ENCODE results near the gene MBOAT1. TPM values are rescaled to one million over a fixed set of nuclear protein-coding genes. Genes with fewer than 3 reads are reported as not detected.

Gene MBOAT1
- polyA plus RNA-seq, 3 donors, result 6.8 to 59.1 (median 8.1) TPM

DNA sequence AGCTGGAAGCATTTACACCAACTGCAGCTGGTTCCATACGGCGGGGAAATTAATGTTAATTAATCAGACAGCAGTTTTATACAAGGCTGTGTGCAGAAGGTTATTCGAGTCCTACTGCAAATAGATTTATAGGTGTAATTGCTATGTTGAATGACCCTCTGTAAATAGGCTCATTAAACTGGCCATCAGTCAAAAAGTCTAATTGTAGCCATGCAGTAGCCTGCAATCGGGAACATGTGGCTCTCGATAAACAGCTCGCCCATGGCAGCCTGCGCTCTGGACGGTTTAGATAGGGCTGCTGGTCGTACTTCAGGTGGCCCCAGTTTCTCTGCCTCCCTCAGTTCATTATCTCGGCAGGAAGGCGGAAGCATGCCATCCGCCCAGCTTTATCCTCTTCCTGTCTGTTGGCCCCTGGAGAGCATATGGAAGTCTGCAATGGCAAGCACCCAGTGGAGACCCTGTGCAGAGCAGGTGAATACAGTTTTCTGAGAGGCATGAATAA, 143.2 kb downstream of the MBOAT1 start:
- H3K4me1 Mint-ChIP-seq, result peaks cover 5% of the 10 kb centered on the region
- Histone ChIP-seq H3K36me3 (replicated peaks in 1 of 2; ENCODE audit: control insufficient read depth in 1 of 2, insufficient read depth in 2 of 2, low read length in 2 of 2) (no peaks in the 10 kb centered on the region), H3K27ac (ENCODE audit: low read depth in 1 of 2, low read length in 2 of 2) (no peak overlapping the region), H3K27me3 (ENCODE audit: control insufficient read depth in 2 of 2, insufficient read depth in 2 of 2, low read length in 2 of 2) (no peaks in the 10 kb centered on the region), H3K4me2 (replicated peaks; ENCODE audit: extremely low read depth, low read length, poor library complexity, severe bottlenecking) (no peak overlapping the region), H3K79me2 (ENCODE audit: insufficient read depth, low read length) (no peaks in the 10 kb centered on the region), H4K20me1 (ENCODE audit: insufficient read depth, low read length) (no peaks in the 10 kb centered on the region), H3K4me3 (replicated peaks in 1 of 3; ENCODE audit: low read depth in 2 of 3, low read length in 3 of 3) (no peak overlapping the region), H2AFZ (ENCODE audit: insufficient read depth, low read depth, low read length, poor library complexity, severe bottlenecking) (no peak overlapping the region), H3K4me1 (ENCODE audit: control insufficient read depth in 1 of 2, insufficient read depth in 2 of 2, low read length in 2 of 2) (no peaks in the 10 kb centered on the region), H3K9me3 (replicated peaks in 1 of 2; ENCODE audit: control insufficient read depth in 1 of 2, insufficient read depth in 1 of 2, low read length in 2 of 2) (peaks cover 0 to 14% of the 10 kb centered on the region in 2 donors), H3K9ac (ENCODE audit: insufficient read depth, low read length, poor library complexity, severe bottlenecking) (no peak overlapping the region)
- H3K9me3 Mint-ChIP-seq, result peaks cover 0 to 14% (median 8%) of the 10 kb centered on the region in 7 donors
- no peaks in the 10 kb centered on the region for H3K36me3 Mint-ChIP-seq
- H3K4me3 Mint-ChIP-seq, result no peak overlapping the region
- no peak for DNase-seq
- WGBS (ENCODE audit: insufficient coverage), result 74% methylated on average over 8 of the region's 12 CpGs
- H3K27ac Mint-ChIP-seq, result no peak overlapping the region
- intact Hi-C loops (cut with micrococcal nuclease), result no loop called here
- peaks cover 4 to 5% (median 4%) of the 10 kb centered on the region in 3 donors for H3K27me3 Mint-ChIP-seq (ENCODE audit: low read depth in 3 of 3)
- TF ChIP-seq, protein P1, sequence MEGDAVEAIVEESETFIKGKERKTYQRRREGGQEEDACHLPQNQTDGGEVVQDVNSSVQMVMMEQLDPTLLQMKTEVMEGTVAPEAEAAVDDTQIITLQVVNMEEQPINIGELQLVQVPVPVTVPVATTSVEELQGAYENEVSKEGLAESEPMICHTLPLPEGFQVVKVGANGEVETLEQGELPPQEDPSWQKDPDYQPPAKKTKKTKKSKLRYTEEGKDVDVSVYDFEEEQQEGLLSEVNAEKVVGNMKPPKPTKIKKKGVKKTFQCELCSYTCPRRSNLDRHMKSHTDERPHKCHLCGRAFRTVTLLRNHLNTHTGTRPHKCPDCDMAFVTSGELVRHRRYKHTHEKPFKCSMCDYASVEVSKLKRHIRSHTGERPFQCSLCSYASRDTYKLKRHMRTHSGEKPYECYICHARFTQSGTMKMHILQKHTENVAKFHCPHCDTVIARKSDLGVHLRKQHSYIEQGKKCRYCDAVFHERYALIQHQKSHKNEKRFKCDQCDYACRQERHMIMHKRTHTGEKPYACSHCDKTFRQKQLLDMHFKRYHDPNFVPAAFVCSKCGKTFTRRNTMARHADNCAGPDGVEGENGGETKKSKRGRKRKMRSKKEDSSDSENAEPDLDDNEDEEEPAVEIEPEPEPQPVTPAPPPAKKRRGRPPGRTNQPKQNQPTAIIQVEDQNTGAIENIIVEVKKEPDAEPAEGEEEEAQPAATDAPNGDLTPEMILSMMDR (IDR thresholded peaks at IDR 0.05), result no peak

GRCh38 chr6:20068421-20068988, 143.8 kb downstream of the MBOAT1 start:
- H3K9me3 Mint-ChIP-seq, result peaks cover 0 to 14% (median 8%) of the 10 kb centered on the region in 7 donors
- DNase-seq, result no peak
- Histone ChIP-seq H2AFZ (ENCODE audit: insufficient read depth, low read depth, low read length, poor library complexity, severe bottlenecking) (no peak overlapping the region), H3K9me3 (replicated peaks in 1 of 2; ENCODE audit: control insufficient read depth in 1 of 2, insufficient read depth in 1 of 2, low read length in 2 of 2) (peaks cover 0 to 14% of the 10 kb centered on the region in 2 donors), H3K36me3 (replicated peaks in 1 of 2; ENCODE audit: control insufficient read depth in 1 of 2, insufficient read depth in 2 of 2, low read length in 2 of 2) (no peaks in the 10 kb centered on the region), H4K20me1 (ENCODE audit: insufficient read depth, low read length) (no peaks in the 10 kb centered on the region), H3K27me3 (ENCODE audit: control insufficient read depth in 2 of 2, insufficient read depth in 2 of 2, low read length in 2 of 2) (no peaks in the 10 kb centered on the region), H3K4me1 (ENCODE audit: control insufficient read depth in 1 of 2, insufficient read depth in 2 of 2, low read length in 2 of 2) (no peaks in the 10 kb centered on the region), H3K9ac (ENCODE audit: insufficient read depth, low read length, poor library complexity, severe bottlenecking) (no peak overlapping the region), H3K4me3 (replicated peaks in 1 of 3; ENCODE audit: low read depth in 2 of 3, low read length in 3 of 3) (no peak overlapping the region), H3K79me2 (ENCODE audit: insufficient read depth, low read length) (no peaks in the 10 kb centered on the region), H3K4me2 (replicated peaks; ENCODE audit: extremely low read depth, low read length, poor library complexity, severe bottlenecking) (no peak overlapping the region), H3K27ac (ENCODE audit: low read depth in 1 of 2, low read length in 2 of 2) (no peak overlapping the region)
- H3K36me3 Mint-ChIP-seq, result no peaks in the 10 kb centered on the region
- TF ChIP-seq, protein P1 (IDR thresholded peaks at IDR 0.05), result no peak
- intact Hi-C loops (cut with micrococcal nuclease), result no loop called here
- WGBS (ENCODE audit: insufficient coverage), result 82% methylated on average over 2 of the region's 10 CpGs
- H3K4me1 Mint-ChIP-seq, result peaks cover 5% of the 10 kb centered on the region
- no peak overlapping the region for H3K27ac Mint-ChIP-seq
- H3K4me3 Mint-ChIP-seq, result no peak overlapping the region
- peaks cover 4 to 5% (median 5%) of the 10 kb centered on the region in 3 donors for H3K27me3 Mint-ChIP-seq (ENCODE audit: low read depth in 3 of 3)
